GM23338 (cell line): ENCODE results near the gene COPS2. TPM values are rescaled to one million over a fixed set of nuclear protein-coding genes. Genes with fewer than 3 reads are reported as not detected.
A peak's percentile ranks its signal among the peaks of the same experiment; 100 is the strongest.

Source experiments
- ATAC-seq: fragments of 200-7000 bp; cut with Tn5 transposase; 3 replicates; pipeline ENCODE4 v1.9.1; 2020
- DNase-seq: peaks from one replicate; pipeline ENCODE4 v3.0.0-alpha.2; 2015; ENCODE audit warnings: low spot score
- H2AFZ ChIP-seq: fragments of 200-600 bp; sonication (generic); 2 replicates; pipeline ENCODE4 v1.8.0; 2016; ENCODE audit warnings: antibody characterized with exemption, mild to moderate bottlenecking, moderate library complexity
- H3F3A ChIP-seq: fragments of 200-600 bp; sonication (generic); replicated peaks from 2 replicates; pipeline ENCODE4 v1.8.0; 2017; ENCODE audit warnings: antibody characterized with exemption, mixed run types, low read depth
- H3K27ac ChIP-seq: fragments of 200-600 bp; sonication (generic); 2 replicates; pipeline ENCODE4 v1.6.1; 2016; ENCODE audit warnings: low read depth
- H3K27me3 ChIP-seq: fragments of 200-600 bp; sonication (generic); 2 replicates; pipeline ENCODE4 v1.8.0; 2016; ENCODE audit warnings: mild to moderate bottlenecking, mixed run types, moderate library complexity; ENCODE audit not compliant: insufficient read depth
- H3K36me3 ChIP-seq: fragments of 200-600 bp; sonication (generic); 2 replicates; pipeline ENCODE4 v1.8.0; 2016; ENCODE audit warnings: mild to moderate bottlenecking; ENCODE audit not compliant: insufficient read depth
- H3K4me1 ChIP-seq: fragments of 200-600 bp; sonication (generic); 2 replicates; pipeline ENCODE4 v1.8.0; 2016; ENCODE audit warnings: mild to moderate bottlenecking, moderate library complexity; ENCODE audit not compliant: insufficient read depth
- H3K4me2 ChIP-seq: fragments of 200-600 bp; sonication (generic); 2 replicates; pipeline ENCODE4 v1.7.1; 2017; ENCODE audit warnings: mixed run types
- H3K4me3 ChIP-seq: fragments of 200-600 bp; sonication (generic); 2 replicates; pipeline ENCODE4 v1.6.1; 2016; ENCODE audit warnings: mixed run types
- H3K79me2 ChIP-seq: fragments of 200-600 bp; sonication (generic); replicated peaks from 2 replicates; pipeline ENCODE4 v1.8.0; 2017; ENCODE audit warnings: mild to moderate bottlenecking; ENCODE audit not compliant: insufficient read depth
- H3K9me2 ChIP-seq: fragments of 200-600 bp; sonication (generic); 2 replicates; pipeline ENCODE4 v1.8.0; 2017; ENCODE audit not compliant: insufficient read depth
- H4K20me1 ChIP-seq: fragments of 200-600 bp; sonication (generic); replicated peaks from 2 replicates; pipeline ENCODE4 v1.8.0; 2017; ENCODE audit warnings: mild to moderate bottlenecking; ENCODE audit not compliant: insufficient read depth
- H3K27ac Mint-ChIP-seq: 2 replicates; pipeline ENCODE4 v1.8.0; 2020; ENCODE audit warnings: inconsistent platforms, mild to moderate bottlenecking, moderate library complexity, mixed read lengths
- H3K27me3 Mint-ChIP-seq: 3 replicates; pipeline ENCODE4 v1.8.0; 2022; ENCODE audit warnings: low read depth, mild to moderate bottlenecking, moderate library complexity, mixed read lengths, inconsistent platforms; ENCODE audit not compliant: insufficient read depth, poor library complexity
- H3K36me3 Mint-ChIP-seq: 3 replicates; pipeline ENCODE4 v1.8.0; 2021; ENCODE audit warnings: low read depth, mild to moderate bottlenecking, inconsistent platforms, moderate library complexity, mixed read lengths
- H3K4me1 Mint-ChIP-seq: 3 replicates; pipeline ENCODE4 v1.8.0; 2020; ENCODE audit warnings: mild to moderate bottlenecking, inconsistent platforms, mixed read lengths
- H3K4me3 Mint-ChIP-seq: 3 replicates; pipeline ENCODE4 v1.8.0; 2021; ENCODE audit warnings: moderate library complexity, mild to moderate bottlenecking, inconsistent platforms, mixed read lengths
- H3K9me3 Mint-ChIP-seq: 3 replicates; pipeline ENCODE4 v1.8.0; 2020; ENCODE audit warnings: moderate library complexity, mild to moderate bottlenecking, inconsistent platforms, mixed read lengths
- CREB1 ChIP-seq: fragments of 250-450 bp; sonication (Bioruptor Pico); IDR thresholded peaks from 2 replicates; pipeline ENCODE4 v1.5.0; 2020; ENCODE audit warnings: low read depth, mild to moderate bottlenecking, moderate library complexity
- ETS1 ChIP-seq: IDR thresholded peaks from 2 replicates; pipeline ENCODE4 v1.6.1; 2016; ENCODE audit warnings: antibody characterized with exemption
- EZH2 ChIP-seq: fragments of 200-600 bp; sonication (generic); IDR thresholded peaks from one replicate; pipeline ENCODE4 v1.8.0; 2017; ENCODE audit warnings: antibody characterized with exemption, mild to moderate bottlenecking, low read depth; ENCODE audit not compliant: unreplicated experiment
- EZH2phosphoT487 ChIP-seq: fragments of 200-600 bp; sonication (generic); IDR thresholded peaks from one replicate; pipeline ENCODE4 v1.8.1; 2018; ENCODE audit warnings: antibody characterized with exemption; ENCODE audit not compliant: unreplicated experiment
- JUNB ChIP-seq: IDR thresholded peaks from one replicate; pipeline ENCODE4 v1.6.1; 2016; ENCODE audit warnings: antibody characterized with exemption; ENCODE audit not compliant: unreplicated experiment
- NANOG ChIP-seq: IDR thresholded peaks from 2 replicates; pipeline ENCODE4 v1.6.1; 2016; ENCODE audit warnings: antibody characterized with exemption, borderline replicate concordance
- REST ChIP-seq: IDR thresholded peaks from one replicate; pipeline ENCODE4 v1.6.1; 2018; ENCODE audit warnings: antibody characterized with exemption; ENCODE audit not compliant: unreplicated experiment
- STAT1 ChIP-seq: IDR thresholded peaks from one replicate; pipeline ENCODE4 v1.6.1; 2016; ENCODE audit warnings: antibody characterized with exemption; ENCODE audit not compliant: unreplicated experiment
- ZNF114 ChIP-seq: fragments of 250-450 bp; sonication (Bioruptor Pico); IDR thresholded peaks from 2 replicates; pipeline ENCODE4 v1.5.0; 2020; ENCODE audit warnings: mild to moderate bottlenecking, moderate library complexity
- ZNF331 ChIP-seq: fragments of 250-450 bp; sonication (Bioruptor Pico); IDR thresholded peaks from 2 replicates; pipeline ENCODE4 v1.5.0; 2020; ENCODE audit warnings: low read depth, mild to moderate bottlenecking, moderate library complexity
- polyA plus RNA-seq: library from polyadenylated mRNA; unstranded; fragments of >200 nt; fragmentation: Nextera tagmentation; extraction: Ambion mirVana; gene quantifications from 2 replicates; pipeline ENCODE4 v1.2.1, GENCODE V29; 2016
- total RNA-seq: library from RNA; depleted of rRNA; stranded (reverse); fragments of >200 nt; shearing (Covaris generic); gene quantifications from 2 replicates; pipeline ENCODE4 v1.2.3, GENCODE V29; 2014
- TF ChIP-seq, protein P1 (sequence below): fragments of 250-450 bp; sonication (Bioruptor Pico); IDR thresholded peaks from 2 replicates; pipeline ENCODE4 v1.5.0; 2020; ENCODE audit warnings: mild to moderate bottlenecking, moderate library complexity

Gene COPS2
- total and polyA plus RNA-seq, 2 experiments from 2014 or later: 38.7 to 67.3 TPM

GRCh38 chr15:49121901-49122300 is 33.5 kb downstream of the COPS2 start (continued):
- no peak for TF ChIP-seq EZH2
- TF ChIP-seq ZNF331 (CRISPR knock-in tag): no peak
- no peak for TF ChIP-seq REST
- TF ChIP-seq EZH2phosphoT487: no peak
- TF ChIP-seq ZNF114 (CRISPR knock-in tag): no peak
- no peak for TF ChIP-seq JUNB
- TF ChIP-seq NANOG: no peak
- TF ChIP-seq CREB1 (CRISPR knock-in tag): no peak

GRCh38 chr15:49120832-49121231 is 34.6 kb downstream of the COPS2 start:
- no peaks in the 10 kb centered on the region; the same call in 1 of the 2 replicates for H4K20me1 ChIP-seq
- H3K4me2 ChIP-seq: no peak overlapping the region
- ATAC-seq (no peak), DNase-seq (no peak)
- no peaks in the 10 kb centered on the region for H3K9me3 Mint-ChIP-seq
- H3K79me2 ChIP-seq: no peaks in the 10 kb centered on the region
- peaks cover 11% of the 10 kb centered on the region; the same call in 2 of the 3 replicates for H3K4me1 Mint-ChIP-seq
- no peak overlapping the region for H3K4me3 ChIP-seq
- H3K36me3 Mint-ChIP-seq: no peaks in the 10 kb centered on the region; the same call in 2 of the 3 replicates
- peaks cover 1% of the 10 kb centered on the region for H3K27me3 Mint-ChIP-seq
- H3F3A ChIP-seq: no peaks in the 10 kb centered on the region
- no peak overlapping the region for H2AFZ ChIP-seq
- no peaks in the 10 kb centered on the region for H3K4me1 ChIP-seq
- 0 out of 2 replicates have a peak, but pooled peaks cover 3% of the 10 kb centered on the region for H3K36me3 ChIP-seq
- H3K27ac ChIP-seq: no peak overlapping the region; the same call in 1 of the 2 replicates
- H3K4me3 Mint-ChIP-seq: no peak overlapping the region
- no peaks in the 10 kb centered on the region for H3K9me2 ChIP-seq
- no peaks in the 10 kb centered on the region for H3K27me3 ChIP-seq
- peak overlapping the region; percentile 13; the same call in 1 of the 2 replicates for H3K27ac Mint-ChIP-seq
- TF ChIP-seq REST (no peak), ZNF331 (CRISPR knock-in tag) (no peak), CREB1 (CRISPR knock-in tag) (no peak), STAT1 (no peak), JUNB (no peak), ETS1 (no peak)
- TF ChIP-seq, protein P1, sequence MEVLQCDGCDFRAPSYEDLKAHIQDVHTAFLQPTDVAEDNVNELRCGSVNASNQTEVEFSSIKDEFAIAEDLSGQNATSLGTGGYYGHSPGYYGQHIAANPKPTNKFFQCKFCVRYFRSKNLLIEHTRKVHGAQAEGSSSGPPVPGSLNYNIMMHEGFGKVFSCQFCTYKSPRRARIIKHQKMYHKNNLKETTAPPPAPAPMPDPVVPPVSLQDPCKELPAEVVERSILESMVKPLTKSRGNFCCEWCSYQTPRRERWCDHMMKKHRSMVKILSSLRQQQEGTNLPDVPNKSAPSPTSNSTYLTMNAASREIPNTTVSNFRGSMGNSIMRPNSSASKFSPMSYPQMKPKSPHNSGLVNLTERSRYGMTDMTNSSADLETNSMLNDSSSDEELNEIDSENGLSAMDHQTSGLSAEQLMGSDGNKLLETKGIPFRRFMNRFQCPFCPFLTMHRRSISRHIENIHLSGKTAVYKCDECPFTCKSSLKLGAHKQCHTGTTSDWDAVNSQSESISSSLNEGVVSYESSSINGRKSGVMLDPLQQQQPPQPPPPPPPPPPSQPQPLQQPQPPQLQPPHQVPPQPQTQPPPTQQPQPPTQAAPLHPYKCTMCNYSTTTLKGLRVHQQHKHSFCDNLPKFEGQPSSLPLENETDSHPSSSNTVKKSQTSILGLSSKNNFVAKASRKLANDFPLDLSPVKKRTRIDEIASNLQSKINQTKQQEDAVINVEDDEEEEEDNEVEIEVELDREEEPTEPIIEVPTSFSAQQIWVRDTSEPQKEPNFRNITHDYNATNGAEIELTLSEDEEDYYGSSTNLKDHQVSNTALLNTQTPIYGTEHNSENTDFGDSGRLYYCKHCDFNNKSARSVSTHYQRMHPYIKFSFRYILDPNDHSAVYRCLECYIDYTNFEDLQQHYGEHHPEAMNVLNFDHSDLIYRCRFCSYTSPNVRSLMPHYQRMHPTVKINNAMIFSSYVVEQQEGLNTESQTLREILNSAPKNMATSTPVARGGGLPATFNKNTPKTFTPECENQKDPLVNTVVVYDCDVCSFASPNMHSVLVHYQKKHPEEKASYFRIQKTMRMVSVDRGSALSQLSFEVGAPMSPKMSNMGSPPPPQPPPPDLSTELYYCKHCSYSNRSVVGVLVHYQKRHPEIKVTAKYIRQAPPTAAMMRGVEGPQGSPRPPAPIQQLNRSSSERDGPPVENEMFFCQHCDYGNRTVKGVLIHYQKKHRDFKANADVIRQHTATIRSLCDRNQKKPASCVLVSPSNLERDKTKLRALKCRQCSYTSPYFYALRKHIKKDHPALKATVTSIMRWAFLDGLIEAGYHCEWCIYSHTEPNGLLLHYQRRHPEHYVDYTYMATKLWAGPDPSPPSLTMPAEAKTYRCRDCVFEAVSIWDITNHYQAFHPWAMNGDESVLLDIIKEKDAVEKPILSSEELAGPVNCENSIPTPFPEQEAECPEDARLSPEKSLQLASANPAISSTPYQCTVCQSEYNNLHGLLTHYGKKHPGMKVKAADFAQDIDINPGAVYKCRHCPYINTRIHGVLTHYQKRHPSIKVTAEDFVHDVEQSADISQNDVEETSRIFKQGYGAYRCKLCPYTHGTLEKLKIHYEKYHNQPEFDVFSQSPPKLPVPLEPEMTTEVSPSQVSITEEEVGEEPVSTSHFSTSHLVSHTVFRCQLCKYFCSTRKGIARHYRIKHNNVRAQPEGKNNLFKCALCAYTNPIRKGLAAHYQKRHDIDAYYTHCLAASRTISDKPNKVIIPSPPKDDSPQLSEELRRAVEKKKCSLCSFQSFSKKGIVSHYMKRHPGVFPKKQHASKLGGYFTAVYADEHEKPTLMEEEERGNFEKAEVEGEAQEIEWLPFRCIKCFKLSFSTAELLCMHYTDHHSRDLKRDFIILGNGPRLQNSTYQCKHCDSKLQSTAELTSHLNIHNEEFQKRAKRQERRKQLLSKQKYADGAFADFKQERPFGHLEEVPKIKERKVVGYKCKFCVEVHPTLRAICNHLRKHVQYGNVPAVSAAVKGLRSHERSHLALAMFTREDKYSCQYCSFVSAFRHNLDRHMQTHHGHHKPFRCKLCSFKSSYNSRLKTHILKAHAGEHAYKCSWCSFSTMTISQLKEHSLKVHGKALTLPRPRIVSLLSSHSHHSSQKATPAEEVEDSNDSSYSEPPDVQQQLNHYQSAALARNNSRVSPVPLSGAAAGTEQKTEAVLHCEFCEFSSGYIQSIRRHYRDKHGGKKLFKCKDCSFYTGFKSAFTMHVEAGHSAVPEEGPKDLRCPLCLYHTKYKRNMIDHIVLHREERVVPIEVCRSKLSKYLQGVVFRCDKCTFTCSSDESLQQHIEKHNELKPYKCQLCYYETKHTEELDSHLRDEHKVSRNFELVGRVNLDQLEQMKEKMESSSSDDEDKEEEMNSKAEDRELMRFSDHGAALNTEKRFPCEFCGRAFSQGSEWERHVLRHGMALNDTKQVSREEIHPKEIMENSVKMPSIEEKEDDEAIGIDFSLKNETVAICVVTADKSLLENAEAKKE (CRISPR knock-in tag): no peak
